Activated naive CD4-positive, alpha-beta T cell treated with anti-CD3 and anti-CD28 coated beads, Interleukin-2, amount 50 U/mL, for 72 hours (primary cell): ENCODE results near the gene NKX2-1. TPM values are rescaled to one million over a fixed set of nuclear protein-coding genes. Genes with fewer than 3 reads are reported as not detected.
"Not testable (repeated sequence)": the region's sequence is repeated elsewhere in the genome, so short reads cannot be mapped to it uniquely, and the experiment has no call there.

Experiments
- ATAC-seq, 2 donors: fragments of 150-1000 bp; cut with Tn5 transposase; 2 replicates each; pipeline ENCODE4 v1.10.0; 2021; ENCODE audit warnings: mild to moderate bottlenecking in 2 of 2, moderate library complexity in 2 of 2
- DNase-seq, 2 donors: peaks; one replicate each; pipeline ENCODE4 v3.0.0; 2021 to 2022; ENCODE audit warnings: low spot score in 2 of 2
- H3K27ac Mint-ChIP-seq, 2 donors: one replicate each; pipeline ENCODE4 v1.8.0; 2022; ENCODE audit warnings: mild to moderate bottlenecking in 2 of 2, mixed read lengths in 2 of 2
- H3K36me3 Mint-ChIP-seq, 2 donors: one replicate each; pipeline ENCODE4 v1.8.0; 2022; ENCODE audit warnings: mixed read lengths in 2 of 2
- H3K9me3 Mint-ChIP-seq, 2 donors: one replicate each; pipeline ENCODE4 v1.8.0; 2022; ENCODE audit warnings: mixed read lengths in 2 of 2
- total RNA-seq, 2 donors: library from RNA; stranded (reverse); gene quantifications; one replicate each; pipeline ENCODE4 v1.2.3, GENCODE V29; 2022

Gene NKX2-1
- total RNA-seq, 2 donors from 2014 or later, result not detected

GRCh38 chr14:36495666-36496065, 24.4 kb downstream of the NKX2-1 start:
- H3K36me3 Mint-ChIP-seq, result no peaks in the 10 kb centered on the region
- no peak overlapping the region for H3K27ac Mint-ChIP-seq
- DNase-seq (no peak), ATAC-seq (no peak)
- no peaks in the 10 kb centered on the region for H3K9me3 Mint-ChIP-seq

GRCh38 chr14:36493761-36494160, 26.3 kb downstream of the NKX2-1 start:
- DNase-seq, result no peak
- peaks cover 0 to 1% of the 10 kb centered on the region in 2 donors for H3K36me3 Mint-ChIP-seq
- no peaks in the 10 kb centered on the region for H3K9me3 Mint-ChIP-seq
- no peak for ATAC-seq
- H3K27ac Mint-ChIP-seq, result no peak overlapping the region

- no peak for ATAC-seq
- Mint-ChIP-seq H3K36me3 (peaks cover 0 to 6% of the 10 kb centered on the region in 2 donors), H3K27ac (no peak overlapping the region), H3K9me3 (no peaks in the 10 kb centered on the region)
- no peak for DNase-seq
Measured at GRCh38 chr14:36485773-36486172, 34.3 kb downstream of the NKX2-1 start.

GRCh38 chr14:36479344-36479743, 40.7 kb downstream of the NKX2-1 start:
- DNase-seq, result no peak
- H3K27ac Mint-ChIP-seq, result no peak overlapping the region
- H3K9me3 Mint-ChIP-seq, result peaks cover 0 to 7% of the 10 kb centered on the region in 2 donors
- peak; percentile 58 to 76 for ATAC-seq
- no peaks in the 10 kb centered on the region for H3K36me3 Mint-ChIP-seq

GRCh38 chr14:36478782-36479181, 41.2 kb downstream of the NKX2-1 start:
- DNase-seq (peak in 1 of 2 donors; percentile 21), ATAC-seq (peak; percentile 88 to 95)
- Mint-ChIP-seq H3K9me3 (peaks cover 0 to 7% of the 10 kb centered on the region in 2 donors), H3K36me3 (no peaks in the 10 kb centered on the region), H3K27ac (peak overlapping the region in 1 of 2 donors; percentile 73)

GRCh38 chr14:36477266-36477665, 42.8 kb downstream of the NKX2-1 start:
- peaks cover 0 to 7% of the 10 kb centered on the region in 2 donors for H3K9me3 Mint-ChIP-seq
- DNase-seq (peak in 1 of 2 donors; percentile 4), ATAC-seq (peak; percentile 35 to 48)
- no peaks in the 10 kb centered on the region for H3K36me3 Mint-ChIP-seq
- H3K27ac Mint-ChIP-seq, result no peak overlapping the region

GRCh38 chr14:36476061-36476460, 44.0 kb downstream of the NKX2-1 start:
- ATAC-seq, H3K27ac Mint-ChIP-seq, H3K9me3 Mint-ChIP-seq, DNase-seq, H3K36me3 Mint-ChIP-seq: not testable (repeated sequence)

- Mint-ChIP-seq H3K36me3 (no peaks in the 10 kb centered on the region), H3K9me3 (peaks cover 0 to 2% of the 10 kb centered on the region in 2 donors), H3K27ac (no peak overlapping the region)
- ATAC-seq (no peak), DNase-seq (no peak)
Measured at GRCh38 chr14:36474593-36474992, 45.4 kb downstream of the NKX2-1 start.

GRCh38 chr14:36471431-36471830, 48.6 kb downstream of the NKX2-1 start:
- H3K27ac Mint-ChIP-seq, result no peak overlapping the region
- no peaks in the 10 kb centered on the region for H3K36me3 Mint-ChIP-seq
- no peak for ATAC-seq
- DNase-seq, result no peak
- H3K9me3 Mint-ChIP-seq, result no peaks in the 10 kb centered on the region

GRCh38 chr14:36467332-36467731, 52.7 kb downstream of the NKX2-1 start:
- ATAC-seq (no peak), DNase-seq (no peak)
- Mint-ChIP-seq H3K27ac (no peak overlapping the region), H3K36me3 (no peaks in the 10 kb centered on the region), H3K9me3 (no peaks in the 10 kb centered on the region)

Other genes with a start within 250 kb of the NKX2-1 start
- gene MBIP, start 199.6 kb downstream of the NKX2-1 start, total RNA-seq, result 10 to 100 TPM; 26.8 to 42.8 TPM
- not detected for gene NKX2-8, start 62.4 kb upstream of the NKX2-1 start, total RNA-seq
- gene PAX9, start 141.6 kb upstream of the NKX2-1 start, total RNA-seq, result not detected